ENCODE measurements around the gene SUN1.

DNA sequence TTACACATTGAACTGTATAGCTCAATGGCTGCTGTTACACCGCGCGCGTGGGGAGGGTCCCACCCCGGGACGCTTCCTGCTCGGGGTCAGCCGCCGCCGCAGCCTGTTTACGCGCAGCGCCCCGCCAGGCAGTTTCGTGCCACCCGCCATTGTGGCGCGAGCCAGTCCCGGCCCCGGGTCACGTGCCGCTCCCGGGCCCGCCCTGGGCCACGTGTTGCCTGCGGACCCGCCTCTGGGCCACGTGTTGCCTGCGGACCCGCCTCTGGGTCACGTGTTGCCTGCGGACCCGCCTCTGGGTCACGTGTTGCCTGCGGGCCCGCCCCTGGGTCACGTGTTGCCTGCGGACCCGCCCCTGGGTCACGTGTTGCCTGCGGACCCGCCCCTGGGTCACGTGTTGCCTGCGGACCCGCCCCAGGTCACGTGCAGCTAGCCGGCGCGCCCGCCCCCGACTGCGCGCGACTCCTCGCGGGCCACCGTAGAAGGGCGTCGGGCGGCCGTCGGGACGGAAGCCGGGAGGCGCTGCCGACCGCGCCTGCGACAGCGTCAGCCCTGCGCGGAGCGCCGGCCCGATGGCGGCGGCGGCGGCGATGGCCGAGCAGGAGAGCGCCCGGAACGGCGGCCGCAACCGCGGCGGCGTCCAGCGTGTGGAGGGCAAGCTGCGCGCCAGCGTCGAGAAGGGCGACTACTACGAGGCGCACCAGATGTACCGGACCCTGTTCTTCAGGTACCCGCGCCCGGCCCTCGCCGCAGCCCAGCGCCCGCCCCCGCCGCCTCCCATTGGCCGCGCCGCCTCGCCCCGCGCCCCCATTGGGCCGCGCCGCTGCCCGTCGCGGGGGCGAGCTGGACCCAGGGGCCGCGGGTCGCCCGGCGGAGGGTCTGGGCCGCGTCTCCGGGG, 44.0 kb downstream of the SUN1 start, which contains the start of gene GET4:
- TF ChIP-seq MEIS1 (CRISPR knock-in tag; IDR thresholded peaks at IDR 0.05; ENCODE audit: borderline replicate concordance), result no peak
- peak; percentile 40; the same call in 1 of the 2 replicates for TF ChIP-seq CTCF (tag by site-specific recombination; IDR thresholded peaks at IDR 0.05)
- no peak for TF ChIP-seq ZNF707 (tag by site-specific recombination; IDR thresholded peaks at IDR 0.05)
- TF ChIP-seq WT1 (tag by site-specific recombination; IDR thresholded peaks at IDR 0.05), result no peak
- TF ChIP-seq ZNF341 (tag by site-specific recombination; IDR thresholded peaks at IDR 0.05; ENCODE audit: low read depth), result 0 out of 2 replicates have a peak, but pooled peaks have one; percentile 20
- no peak for TF ChIP-seq TCF7L2 (IDR thresholded peaks at IDR 0.05; ENCODE audit: borderline replicate concordance, low read depth, low read length)
- peak; percentile 13; the same call in 1 of the 2 replicates for TF ChIP-seq ZNF561 (tag by site-specific recombination; IDR thresholded peaks at IDR 0.05; ENCODE audit: borderline replicate concordance)
- TF ChIP-seq ZNF202 (tag by site-specific recombination; IDR thresholded peaks at IDR 0.05; ENCODE audit: borderline replicate concordance), result no peak
- peak; percentile 39; the same call in 1 of the 2 replicates for TF ChIP-seq ZNF184 (tag by site-specific recombination; IDR thresholded peaks at IDR 0.05)
- no peak for TF ChIP-seq SALL2 (tag by site-specific recombination; IDR thresholded peaks at IDR 0.05; ENCODE audit: borderline replicate concordance)
- no peak for TF ChIP-seq ZNF518A (tag by site-specific recombination; conservative IDR thresholded peaks at IDR 0.05; ENCODE audit: low read depth)
- no peak for TF ChIP-seq ZBTB1 (tag by site-specific recombination; IDR thresholded peaks at IDR 0.05)
- no peak for TF ChIP-seq HOXC10 (CRISPR knock-in tag; IDR thresholded peaks at IDR 0.05)
- no peak for TF ChIP-seq ZNF248 (tag by site-specific recombination; IDR thresholded peaks at IDR 0.05)

Measured in HEK293 (cell line).